OCI-LY3 (cell line): ENCODE measurements around the gene MYO9A.

Experiments
- EZH2phosphoT487 ChIP-seq: fragments of 200-600 bp; shearing (Covaris generic); IDR thresholded peaks from 2 replicates; pipeline ENCODE4 v1.6.1; 2018; ENCODE audit warnings: antibody characterized with exemption, mixed run types, low read depth
- TF ChIP-seq, protein P1 (sequence below): fragments of 200-600, 300-600 bp; sonication (generic); IDR thresholded peaks from 2 replicates; pipeline ENCODE4 v1.5.1; 2014; ENCODE audit warnings: antibody characterized with exemption, low read length, low read depth

DNA sequence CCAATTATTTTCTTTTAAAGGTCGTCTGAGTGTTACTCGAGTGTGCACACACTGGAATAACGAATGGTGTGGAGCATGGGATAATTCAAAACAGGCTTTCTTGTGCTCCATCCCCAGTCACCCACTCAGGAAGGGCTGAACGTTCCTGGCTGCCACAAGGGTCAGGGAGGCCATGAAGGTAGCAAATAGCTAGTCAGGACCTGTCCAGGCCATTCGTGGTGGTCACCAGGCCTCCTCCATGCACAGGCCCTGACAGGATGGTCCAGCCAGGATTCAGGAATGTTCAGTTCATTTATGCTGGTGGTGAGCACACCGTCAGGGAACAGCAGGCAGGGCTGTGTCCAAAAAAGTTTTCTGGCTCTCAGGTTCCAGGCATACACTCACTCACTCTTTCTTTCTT, 319.3 kb downstream of the MYO9A start:
- TF ChIP-seq, protein P1, sequence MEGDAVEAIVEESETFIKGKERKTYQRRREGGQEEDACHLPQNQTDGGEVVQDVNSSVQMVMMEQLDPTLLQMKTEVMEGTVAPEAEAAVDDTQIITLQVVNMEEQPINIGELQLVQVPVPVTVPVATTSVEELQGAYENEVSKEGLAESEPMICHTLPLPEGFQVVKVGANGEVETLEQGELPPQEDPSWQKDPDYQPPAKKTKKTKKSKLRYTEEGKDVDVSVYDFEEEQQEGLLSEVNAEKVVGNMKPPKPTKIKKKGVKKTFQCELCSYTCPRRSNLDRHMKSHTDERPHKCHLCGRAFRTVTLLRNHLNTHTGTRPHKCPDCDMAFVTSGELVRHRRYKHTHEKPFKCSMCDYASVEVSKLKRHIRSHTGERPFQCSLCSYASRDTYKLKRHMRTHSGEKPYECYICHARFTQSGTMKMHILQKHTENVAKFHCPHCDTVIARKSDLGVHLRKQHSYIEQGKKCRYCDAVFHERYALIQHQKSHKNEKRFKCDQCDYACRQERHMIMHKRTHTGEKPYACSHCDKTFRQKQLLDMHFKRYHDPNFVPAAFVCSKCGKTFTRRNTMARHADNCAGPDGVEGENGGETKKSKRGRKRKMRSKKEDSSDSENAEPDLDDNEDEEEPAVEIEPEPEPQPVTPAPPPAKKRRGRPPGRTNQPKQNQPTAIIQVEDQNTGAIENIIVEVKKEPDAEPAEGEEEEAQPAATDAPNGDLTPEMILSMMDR: no peak
- no peak for TF ChIP-seq EZH2phosphoT487
